HepG2 (cell line): ENCODE measurements around the gene CHD9. TPM values are rescaled to one million over a fixed set of nuclear protein-coding genes. Genes with fewer than 3 reads are reported as not detected.

Experiments
- BRD4 ChIP-seq: sonication (generic); formaldehyde crosslinking; IDR thresholded peaks from 2 replicates; pipeline ENCODE4 v1.4.0; 2020; ENCODE audit warnings: missing genetic modification reagents
- FOXA3 ChIP-seq: IDR thresholded peaks from 2 replicates; pipeline ENCODE4 v1.6.1; 2016; ENCODE audit warnings: missing genetic modification reagents, missing compliant biosample characterization
- HOXA3 ChIP-seq: sonication (generic); formaldehyde crosslinking; IDR thresholded peaks from 2 replicates; pipeline ENCODE4 v1.5.0; 2020; ENCODE audit warnings: missing genetic modification reagents
- NFYC ChIP-seq: IDR thresholded peaks from 2 replicates; pipeline ENCODE4 v1.6.1; 2016; ENCODE audit warnings: missing genetic modification reagents, missing compliant biosample characterization
- TGIF2 ChIP-seq: IDR thresholded peaks from 2 replicates; pipeline ENCODE4 v1.6.1; 2016; ENCODE audit warnings: control low read depth, missing compliant biosample characterization
- UBTF ChIP-seq: sonication (generic); formaldehyde crosslinking; IDR thresholded peaks from 2 replicates; pipeline ENCODE4 v1.4.0; 2020; ENCODE audit warnings: mild to moderate bottlenecking, missing genetic modification reagents
- YEATS2 ChIP-seq: sonication (generic); formaldehyde crosslinking; IDR thresholded peaks from 2 replicates; pipeline ENCODE4 v1.4.0; 2020; ENCODE audit warnings: missing genetic modification reagents, borderline replicate concordance
- ZBTB21 ChIP-seq: sonication (generic); formaldehyde crosslinking; IDR thresholded peaks from 2 replicates; pipeline ENCODE4 v1.4.0; 2020; ENCODE audit warnings: missing genetic modification reagents
- ZBTB38 ChIP-seq: sonication (generic); formaldehyde crosslinking; IDR thresholded peaks from 2 replicates; pipeline ENCODE4 v1.5.1; 2020; ENCODE audit warnings: mild to moderate bottlenecking, missing genetic modification reagents
- ZFP82 ChIP-seq: sonication (generic); formaldehyde crosslinking; IDR thresholded peaks from 2 replicates; pipeline ENCODE4 v1.5.1; 2020; ENCODE audit warnings: mild to moderate bottlenecking, missing genetic modification reagents, borderline replicate concordance
- ZMYM4 ChIP-seq: sonication (generic); formaldehyde crosslinking; IDR thresholded peaks from 2 replicates; pipeline ENCODE4 v1.8.1; 2023; ENCODE audit warnings: mild to moderate bottlenecking, missing genetic modification reagents
- ZNF121 ChIP-seq: sonication (generic); formaldehyde crosslinking; IDR thresholded peaks from 2 replicates; pipeline ENCODE4 v1.5.0; 2020; ENCODE audit warnings: mild to moderate bottlenecking, missing genetic modification reagents
- ZNF253 ChIP-seq: sonication (generic); formaldehyde crosslinking; IDR thresholded peaks from 2 replicates; pipeline ENCODE4 v1.8.0; 2022; ENCODE audit warnings: mild to moderate bottlenecking, missing genetic modification reagents, borderline replicate concordance
- ZNF556 ChIP-seq: sonication (generic); formaldehyde crosslinking; IDR thresholded peaks from 2 replicates; pipeline ENCODE4 v1.4.0; 2020; ENCODE audit warnings: mild to moderate bottlenecking, missing genetic modification reagents, borderline replicate concordance
- ZNF800 ChIP-seq: sonication (generic); formaldehyde crosslinking; IDR thresholded peaks from 2 replicates; pipeline ENCODE4 v1.4.0; 2020; ENCODE audit warnings: missing genetic modification reagents
- ZZZ3 ChIP-seq: sonication (generic); formaldehyde crosslinking; IDR thresholded peaks from 2 replicates; pipeline ENCODE4 v1.4.0; 2020; ENCODE audit warnings: missing genetic modification reagents, mild to moderate bottlenecking, borderline replicate concordance
- polyA plus RNA-seq, 8 experiments: library from polyadenylated mRNA; depleted of rRNA in 3 of 8; stranded (reverse) in 7 of 8; unstranded in 1 of 8; fragments of >200 nt; fragmentation: Illumina TruSeq in 4 of 8; extraction: Trizol in 4 of 8; gene quantifications; 2 replicates each; pipeline versions ENCODE4 v1.2.1 to v1.2.3, GENCODE V29; 2011 to 2016; ENCODE audit warnings: low read depth in 4 of 8, missing spikeins in 1 of 8, mixed read lengths in 1 of 8; ENCODE audit not compliant: insufficient read depth in 1 of 8
- total RNA-seq, 5 experiments: library from RNA; depleted of rRNA; stranded (reverse); fragments of >200 nt; fragmentation: Illumina TruSeq; extraction: Trizol; gene quantifications; 2 replicates each; pipeline ENCODE4 v1.2.3, GENCODE V29; 2016; ENCODE audit warnings: low read depth in 1 of 5
- TF ChIP-seq, protein P1 (sequence below): sonication (generic); formaldehyde crosslinking; IDR thresholded peaks from 2 replicates; pipeline ENCODE4 v1.9.0; 2021; ENCODE audit warnings: missing genetic modification reagents, mild to moderate bottlenecking, borderline replicate concordance
- TF ChIP-seq, protein P2 (sequence below): sonication (generic); formaldehyde crosslinking; conservative IDR thresholded peaks from 2 replicates; pipeline ENCODE4 v1.4.0; 2020; ENCODE audit warnings: mild to moderate bottlenecking, missing genetic modification reagents, moderate library complexity
- TF ChIP-seq, protein P3 (sequence below): sonication (generic); formaldehyde crosslinking; IDR thresholded peaks from 2 replicates; pipeline ENCODE4 v1.5.0; 2020; ENCODE audit warnings: missing genetic modification reagents

The CHD9 gene
- total and polyA plus RNA-seq, 2 of the 13 experiments (the other 11 are each of a cell fraction or from before 2014, with no cell fraction given), result 23.4 to 27.7 TPM

- TF ChIP-seq ZBTB38 (CRISPR knock-in tag) (no peak), NFYC (CRISPR knock-in tag) (no peak), ZBTB21 (no peak), TGIF2 (CRISPR knock-in tag) (peak; percentile 76), ZNF121 (CRISPR knock-in tag) (0 out of 2 replicates have a peak, but pooled peaks have one; percentile 50), ZNF253 (CRISPR knock-in tag) (no peak), BRD4 (no peak), FOXA3 (CRISPR knock-in tag) (no peak), UBTF (CRISPR knock-in tag) (no peak), ZNF800 (CRISPR knock-in tag) (no peak), ZZZ3 (no peak; the same call in 1 of the 2 replicates), ZNF556 (no peak), HOXA3 (CRISPR knock-in tag) (no peak), YEATS2 (CRISPR knock-in tag) (no peak), ZMYM4 (CRISPR knock-in tag) (peak; percentile 42; the same call in 1 of the 2 replicates), ZFP82 (CRISPR knock-in tag) (no peak)
- TF ChIP-seq, protein P1, sequence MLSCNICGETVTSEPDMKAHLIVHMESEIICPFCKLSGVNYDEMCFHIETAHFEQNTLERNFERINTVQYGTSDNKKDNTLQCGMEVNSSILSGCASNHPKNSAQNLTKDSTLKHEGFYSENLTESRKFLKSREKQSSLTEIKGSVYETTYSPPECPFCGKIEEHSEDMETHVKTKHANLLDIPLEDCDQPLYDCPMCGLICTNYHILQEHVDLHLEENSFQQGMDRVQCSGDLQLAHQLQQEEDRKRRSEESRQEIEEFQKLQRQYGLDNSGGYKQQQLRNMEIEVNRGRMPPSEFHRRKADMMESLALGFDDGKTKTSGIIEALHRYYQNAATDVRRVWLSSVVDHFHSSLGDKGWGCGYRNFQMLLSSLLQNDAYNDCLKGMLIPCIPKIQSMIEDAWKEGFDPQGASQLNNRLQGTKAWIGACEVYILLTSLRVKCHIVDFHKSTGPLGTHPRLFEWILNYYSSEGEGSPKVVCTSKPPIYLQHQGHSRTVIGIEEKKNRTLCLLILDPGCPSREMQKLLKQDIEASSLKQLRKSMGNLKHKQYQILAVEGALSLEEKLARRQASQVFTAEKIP (CRISPR knock-in tag), result no peak
- TF ChIP-seq, protein P2, sequence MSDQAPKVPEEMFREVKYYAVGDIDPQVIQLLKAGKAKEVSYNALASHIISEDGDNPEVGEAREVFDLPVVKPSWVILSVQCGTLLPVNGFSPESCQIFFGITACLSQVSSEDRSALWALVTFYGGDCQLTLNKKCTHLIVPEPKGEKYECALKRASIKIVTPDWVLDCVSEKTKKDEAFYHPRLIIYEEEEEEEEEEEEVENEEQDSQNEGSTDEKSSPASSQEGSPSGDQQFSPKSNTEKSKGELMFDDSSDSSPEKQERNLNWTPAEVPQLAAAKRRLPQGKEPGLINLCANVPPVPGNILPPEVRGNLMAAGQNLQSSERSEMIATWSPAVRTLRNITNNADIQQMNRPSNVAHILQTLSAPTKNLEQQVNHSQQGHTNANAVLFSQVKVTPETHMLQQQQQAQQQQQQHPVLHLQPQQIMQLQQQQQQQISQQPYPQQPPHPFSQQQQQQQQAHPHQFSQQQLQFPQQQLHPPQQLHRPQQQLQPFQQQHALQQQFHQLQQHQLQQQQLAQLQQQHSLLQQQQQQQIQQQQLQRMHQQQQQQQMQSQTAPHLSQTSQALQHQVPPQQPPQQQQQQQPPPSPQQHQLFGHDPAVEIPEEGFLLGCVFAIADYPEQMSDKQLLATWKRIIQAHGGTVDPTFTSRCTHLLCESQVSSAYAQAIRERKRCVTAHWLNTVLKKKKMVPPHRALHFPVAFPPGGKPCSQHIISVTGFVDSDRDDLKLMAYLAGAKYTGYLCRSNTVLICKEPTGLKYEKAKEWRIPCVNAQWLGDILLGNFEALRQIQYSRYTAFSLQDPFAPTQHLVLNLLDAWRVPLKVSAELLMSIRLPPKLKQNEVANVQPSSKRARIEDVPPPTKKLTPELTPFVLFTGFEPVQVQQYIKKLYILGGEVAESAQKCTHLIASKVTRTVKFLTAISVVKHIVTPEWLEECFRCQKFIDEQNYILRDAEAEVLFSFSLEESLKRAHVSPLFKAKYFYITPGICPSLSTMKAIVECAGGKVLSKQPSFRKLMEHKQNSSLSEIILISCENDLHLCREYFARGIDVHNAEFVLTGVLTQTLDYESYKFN, result no peak; the same call in 1 of the 2 replicates
- TF ChIP-seq, protein P3, sequence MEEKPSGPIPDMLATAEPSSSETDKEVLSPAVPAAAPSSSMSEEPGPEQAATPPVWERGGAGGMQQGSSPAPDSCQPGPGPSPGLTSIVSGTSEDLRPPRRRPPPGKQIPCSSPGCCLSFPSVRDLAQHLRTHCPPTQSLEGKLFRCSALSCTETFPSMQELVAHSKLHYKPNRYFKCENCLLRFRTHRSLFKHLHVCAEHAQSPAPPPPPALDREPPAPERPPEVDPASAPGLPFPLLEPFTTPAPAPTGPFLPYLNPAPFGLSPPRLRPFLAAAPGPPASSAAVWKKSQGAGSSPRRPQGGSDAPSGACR (CRISPR knock-in tag), result peak; percentile 82; the same call in 1 of the 2 replicates
Measured at GRCh38 chr16:53055541-53056391, 975 bp downstream of the CHD9 start (continued).
